ENCODE results near the gene IQCB1.

IQCB1 gene

GRCh38 chr3:121737644-121738043 is 97.2 kb downstream of the IQCB1 start:
- H3K79me2 ChIP-seq (ENCODE audit: insufficient read depth, low read length), result peaks cover 34% of the 10 kb centered on the region

GRCh38 chr3:121736112-121736511 is 98.7 kb downstream of the IQCB1 start:
- Histone ChIP-seq H3K79me2 (ENCODE audit: insufficient read depth, low read length) (peaks cover 45% of the 10 kb centered on the region), H4K20me1 (ENCODE audit: insufficient read depth, low read length) (peaks cover 3% of the 10 kb centered on the region; the same call in 1 of the 2 replicates), H3K36me3 (ENCODE audit: insufficient read depth, low read length) (no peaks in the 10 kb centered on the region), H3K4me3 (ENCODE audit: low read depth in 1 of 2, low read length in 2 of 2) (no peak overlapping the region), H3K9ac (ENCODE audit: low read depth, low read length) (no peak overlapping the region), H2AFZ (ENCODE audit: low read depth, low read length) (no peak overlapping the region), H3K27me3 (ENCODE audit: insufficient read depth, low read length, poor library complexity) (no peaks in the 10 kb centered on the region), H3K4me1 (ENCODE audit: insufficient read depth, low read length) (peaks cover 7% of the 10 kb centered on the region), H3K9me3 (ENCODE audit: insufficient read depth, low read length, severe bottlenecking) (no peaks in the 10 kb centered on the region), H3K4me2 (ENCODE audit: insufficient read depth, low read length) (no peak overlapping the region), H3K27ac (ENCODE audit: low read length) (no peak overlapping the region)
- DNase-seq (no peak), ATAC-seq (ENCODE audit: insufficient read depth, low read depth) (no peak)
- no peak for TF ChIP-seq EZH2 (IDR thresholded peaks at IDR 0.05; ENCODE audit: borderline replicate concordance, low read depth, low read length, severe bottlenecking)
- TF ChIP-seq, protein P1, sequence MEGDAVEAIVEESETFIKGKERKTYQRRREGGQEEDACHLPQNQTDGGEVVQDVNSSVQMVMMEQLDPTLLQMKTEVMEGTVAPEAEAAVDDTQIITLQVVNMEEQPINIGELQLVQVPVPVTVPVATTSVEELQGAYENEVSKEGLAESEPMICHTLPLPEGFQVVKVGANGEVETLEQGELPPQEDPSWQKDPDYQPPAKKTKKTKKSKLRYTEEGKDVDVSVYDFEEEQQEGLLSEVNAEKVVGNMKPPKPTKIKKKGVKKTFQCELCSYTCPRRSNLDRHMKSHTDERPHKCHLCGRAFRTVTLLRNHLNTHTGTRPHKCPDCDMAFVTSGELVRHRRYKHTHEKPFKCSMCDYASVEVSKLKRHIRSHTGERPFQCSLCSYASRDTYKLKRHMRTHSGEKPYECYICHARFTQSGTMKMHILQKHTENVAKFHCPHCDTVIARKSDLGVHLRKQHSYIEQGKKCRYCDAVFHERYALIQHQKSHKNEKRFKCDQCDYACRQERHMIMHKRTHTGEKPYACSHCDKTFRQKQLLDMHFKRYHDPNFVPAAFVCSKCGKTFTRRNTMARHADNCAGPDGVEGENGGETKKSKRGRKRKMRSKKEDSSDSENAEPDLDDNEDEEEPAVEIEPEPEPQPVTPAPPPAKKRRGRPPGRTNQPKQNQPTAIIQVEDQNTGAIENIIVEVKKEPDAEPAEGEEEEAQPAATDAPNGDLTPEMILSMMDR (IDR thresholded peaks at IDR 0.05; ENCODE audit: borderline replicate concordance, extremely low read depth, low read length, poor library complexity, severe bottlenecking), result no peak

More at GRCh38 chr3:121737644-121738043, 97.2 kb downstream of the IQCB1 start:
- no peak overlapping the region for H2AFZ ChIP-seq (ENCODE audit: low read depth, low read length)
- no peaks in the 10 kb centered on the region for H3K36me3 ChIP-seq (ENCODE audit: insufficient read depth, low read length)
- no peak overlapping the region for H3K27ac ChIP-seq (ENCODE audit: low read length)
- H3K9ac ChIP-seq (ENCODE audit: low read depth, low read length), result no peak overlapping the region
- no peak for ATAC-seq (ENCODE audit: insufficient read depth, low read depth)
- H3K4me2 ChIP-seq (ENCODE audit: insufficient read depth, low read length), result no peak overlapping the region
- H3K27me3 ChIP-seq (ENCODE audit: insufficient read depth, low read length, poor library complexity), result no peaks in the 10 kb centered on the region
- H3K4me3 ChIP-seq (ENCODE audit: low read depth in 1 of 2, low read length in 2 of 2), result no peak overlapping the region
- H4K20me1 ChIP-seq (ENCODE audit: insufficient read depth, low read length), result no peaks in the 10 kb centered on the region
- no peaks in the 10 kb centered on the region for H3K9me3 ChIP-seq (ENCODE audit: insufficient read depth, low read length, severe bottlenecking)
- no peak for DNase-seq
- no peak for TF ChIP-seq EZH2 (IDR thresholded peaks at IDR 0.05; ENCODE audit: borderline replicate concordance, low read depth, low read length, severe bottlenecking)
- TF ChIP-seq, protein P1 (IDR thresholded peaks at IDR 0.05; ENCODE audit: borderline replicate concordance, extremely low read depth, low read length, poor library complexity, severe bottlenecking), result no peak
- peaks cover 7% of the 10 kb centered on the region for H3K4me1 ChIP-seq (ENCODE audit: insufficient read depth, low read length)

DNA sequence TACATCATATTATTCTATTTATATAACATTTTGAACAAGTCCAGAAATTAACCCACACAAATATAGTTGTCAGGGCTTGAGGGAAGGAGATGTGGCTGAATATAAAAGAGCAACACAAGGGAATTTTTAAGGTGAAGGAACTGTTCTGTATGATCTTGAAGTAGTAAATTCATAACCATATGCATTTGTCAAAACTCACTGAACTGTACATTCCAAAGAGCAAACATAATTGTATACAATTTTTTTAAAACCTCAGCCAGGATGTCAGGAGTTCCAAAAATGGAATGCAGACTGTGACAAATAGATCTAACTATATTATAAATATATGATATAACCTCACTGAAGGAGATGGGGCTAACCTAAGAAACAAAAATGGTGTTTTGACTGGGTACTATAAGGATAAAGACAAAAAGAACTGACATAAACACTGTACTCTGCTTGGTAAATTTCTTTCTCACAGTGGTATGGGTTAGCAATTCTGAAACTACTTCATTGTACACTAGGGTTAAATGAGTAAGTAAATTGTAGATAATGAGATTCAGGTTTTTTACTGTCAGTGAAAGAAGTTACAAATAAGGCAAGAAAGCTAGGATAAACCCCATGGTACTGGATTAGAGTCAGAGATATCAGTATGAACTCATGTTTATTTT is 99.7 kb downstream of the IQCB1 start:
- no peaks in the 10 kb centered on the region for H3K27me3 ChIP-seq (ENCODE audit: insufficient read depth, low read length, poor library complexity)
- no peaks in the 10 kb centered on the region for H3K9me3 ChIP-seq (ENCODE audit: insufficient read depth, low read length, severe bottlenecking)
- no peak overlapping the region for H3K27ac ChIP-seq (ENCODE audit: low read length)
- peaks cover 4% of the 10 kb centered on the region for H3K4me1 ChIP-seq (ENCODE audit: insufficient read depth, low read length)
- TF ChIP-seq, protein P1 (IDR thresholded peaks at IDR 0.05; ENCODE audit: borderline replicate concordance, extremely low read depth, low read length, poor library complexity, severe bottlenecking), result no peak
- TF ChIP-seq EZH2 (IDR thresholded peaks at IDR 0.05; ENCODE audit: borderline replicate concordance, low read depth, low read length, severe bottlenecking), result no peak
- H2AFZ ChIP-seq (ENCODE audit: low read depth, low read length), result no peak overlapping the region
- H4K20me1 ChIP-seq (ENCODE audit: insufficient read depth, low read length), result peaks cover 3% of the 10 kb centered on the region; the same call in 1 of the 2 replicates
- no peak for DNase-seq
- no peak overlapping the region for H3K4me3 ChIP-seq (ENCODE audit: low read depth in 1 of 2, low read length in 2 of 2)
- no peak for ATAC-seq (ENCODE audit: insufficient read depth, low read depth)
- no peak overlapping the region for H3K4me2 ChIP-seq (ENCODE audit: insufficient read depth, low read length)
- H3K79me2 ChIP-seq (ENCODE audit: insufficient read depth, low read length), result peaks cover 44% of the 10 kb centered on the region
- no peak overlapping the region for H3K9ac ChIP-seq (ENCODE audit: low read depth, low read length)
- no peaks in the 10 kb centered on the region for H3K36me3 ChIP-seq (ENCODE audit: insufficient read depth, low read length)

All from DND-41 (cell line).